Right renal cortex interstitium (tissue), 3 donors: Measurements from ENCODE around the gene DTNBP1. TPM values are rescaled to one million over a fixed set of nuclear protein-coding genes. Genes with fewer than 3 reads are reported as not detected.

ENCODE experiments used
- DNase-seq, 3 donors: peaks; one replicate each; pipeline ENCODE4 v3.0.0-alpha.2; 2013; ENCODE audit warnings: low read depth in 3 of 3, low spot score in 2 of 3
- polyA plus RNA-seq, 3 donors: library from polyadenylated mRNA; unstranded; fragments of 120-200 nt; gene quantifications; one replicate each; pipeline ENCODE4 v1.2.1, GENCODE V29; 2013; ENCODE audit not compliant: insufficient read length in 3 of 3

The DTNBP1 gene
- polyA plus RNA-seq, 3 donors, result 25.9 to 28.5 (median 26.7) TPM

- DNase-seq, result no peak
These were observed 156.8 kb downstream of the DTNBP1 start for GRCh38 chr6:15506066-15506465.

GRCh38 chr6:15505463-15505918, 157.3 kb downstream of the DTNBP1 start:
- no peak for DNase-seq

GRCh38 chr6:15504581-15505350, 158.1 kb downstream of the DTNBP1 start:
- DNase-seq, result peak in 2 of 3 donors; percentile 71 to 75

- DNase-seq, result no peak
These were observed 158.8 kb downstream of the DTNBP1 start for GRCh38 chr6:15504040-15504495.

GRCh38 chr6:15503346-15503680, 159.5 kb downstream of the DTNBP1 start:
- no peak for DNase-seq

- no peak for DNase-seq
These were observed 160.1 kb downstream of the DTNBP1 start for GRCh38 chr6:15502446-15503345.

GRCh38 chr6:15501826-15502445, 160.9 kb downstream of the DTNBP1 start:
- no peak for DNase-seq

GRCh38 chr6:15500901-15501825, 161.7 kb downstream of the DTNBP1 start:
- DNase-seq, result no peak

- no peak for DNase-seq
These were observed 162.6 kb downstream of the DTNBP1 start for GRCh38 chr6:15500078-15500740.

- DNase-seq, result no peak
These were observed 163.2 kb downstream of the DTNBP1 start for GRCh38 chr6:15499591-15499990.

- no peak for DNase-seq
These were observed 163.7 kb downstream of the DTNBP1 start for GRCh38 chr6:15499125-15499524.

GRCh38 chr6:15498640-15499039, 164.2 kb downstream of the DTNBP1 start:
- DNase-seq, result no peak

GRCh38 chr6:15496345-15497131, 166.3 kb downstream of the DTNBP1 start:
- no peak for DNase-seq

- no peak for DNase-seq
These were observed 167.4 kb downstream of the DTNBP1 start for GRCh38 chr6:15495375-15495901.

- DNase-seq, result no peak
These were observed 169.2 kb downstream of the DTNBP1 start for GRCh38 chr6:15493437-15494168.

GRCh38 chr6:15491986-15492269, 170.9 kb downstream of the DTNBP1 start:
- no peak for DNase-seq

- peak in 1 of 3 donors; percentile 76 for DNase-seq
These were observed 171.4 kb downstream of the DTNBP1 start for GRCh38 chr6:15491255-15491985.
